Hematopoietic multipotent progenitor cell treated with erythropoietin and hydrocortisone succinate and interleukin-3 and kit ligand, for 6 days (in vitro differentiated cells): ENCODE data around the gene KLHDC10.
A peak's percentile ranks its signal among the peaks of the same experiment; 100 is the strongest.
"Not testable (repeated sequence)": the region's sequence is repeated elsewhere in the genome, so short reads cannot be mapped to it uniquely, and the experiment has no call there.

Experiments
- DNase-seq: peaks from one replicate; pipeline ENCODE4 v3.0.0-alpha.2; 2015

KLHDC10 gene

GRCh38 chr7:130124711-130125110, 54.4 kb downstream of the KLHDC10 start:
- no peak for DNase-seq

GRCh38 chr7:130126840-130127239, 56.5 kb downstream of the KLHDC10 start:
- not testable (repeated sequence) for DNase-seq

- no peak for DNase-seq
Observed at GRCh38 chr7:130127404-130127803, 57.1 kb downstream of the KLHDC10 start.

GRCh38 chr7:130127821-130128317, 57.5 kb downstream of the KLHDC10 start:
- no peak for DNase-seq

GRCh38 chr7:130129011-130129411, 58.7 kb downstream of the KLHDC10 start:
- no peak for DNase-seq

- no peak for DNase-seq
Observed at GRCh38 chr7:130131191-130131834, 61.0 kb downstream of the KLHDC10 start.

- DNase-seq, result no peak
Observed at GRCh38 chr7:130131964-130132875, 61.9 kb downstream of the KLHDC10 start.

GRCh38 chr7:130133029-130133782, 62.9 kb downstream of the KLHDC10 start:
- DNase-seq, result no peak

- DNase-seq, result no peak
Observed at GRCh38 chr7:130134106-130134636, 63.8 kb downstream of the KLHDC10 start.

- DNase-seq, result no peak
Observed at GRCh38 chr7:130134726-130135125, 64.4 kb downstream of the KLHDC10 start.

- peak; percentile 84 for DNase-seq
Observed at GRCh38 chr7:130135208-130136205, 65.2 kb downstream of the KLHDC10 start.

- DNase-seq, result peak; percentile 43
Observed at GRCh38 chr7:130136579-130137167, 66.3 kb downstream of the KLHDC10 start.

GRCh38 chr7:130137207-130137606, 66.9 kb downstream of the KLHDC10 start:
- no peak for DNase-seq

- DNase-seq, result no peak
Observed at GRCh38 chr7:130139193-130139960, 69.0 kb downstream of the KLHDC10 start.

GRCh38 chr7:130140551-130141160, 70.3 kb downstream of the KLHDC10 start:
- no peak for DNase-seq

GRCh38 chr7:130141161-130141883, 71.0 kb downstream of the KLHDC10 start:
- DNase-seq, result peak; percentile 80

GRCh38 chr7:130141884-130142653, 71.7 kb downstream of the KLHDC10 start:
- DNase-seq, result no peak

- no peak for DNase-seq
Observed at GRCh38 chr7:130142654-130143333, 72.5 kb downstream of the KLHDC10 start.
